AG09309 (cell line): ENCODE results near the gene ADGRL1.
"Not testable (repeated sequence)": the region's sequence is repeated elsewhere in the genome, so short reads cannot be mapped to it uniquely, and the experiment has no call there.

Source experiments
- DNase-seq: peaks from one replicate; pipeline ENCODE4 v3.0.0-alpha.2; 2010; ENCODE audit warnings: low read depth
- H3K4me3 ChIP-seq: 2 replicates; pipeline ENCODE4 v1.5.1; 2011; ENCODE audit warnings: mild to moderate bottlenecking, low read depth, low read length, moderate library complexity; ENCODE audit not compliant: control insufficient read depth
- CTCF ChIP-seq: IDR thresholded peaks from 2 replicates; pipeline ENCODE4 v1.5.1; 2011; ENCODE audit warnings: mild to moderate bottlenecking, low read depth, low read length, inconsistent platforms; ENCODE audit not compliant: insufficient read depth, control insufficient read depth; ENCODE audit errors: missing control alignments

The ADGRL1 gene

GRCh38 chr19:14187561-14187960 is 18.4 kb downstream of the ADGRL1 start:
- no peak overlapping the region for H3K4me3 ChIP-seq

GRCh38 chr19:14186684-14187083 is 19.3 kb downstream of the ADGRL1 start:
- not testable (repeated sequence) for DNase-seq

More at GRCh38 chr19:14187561-14187960, 18.4 kb downstream of the ADGRL1 start:
- no peak for TF ChIP-seq CTCF
- no peak for DNase-seq

GRCh38 chr19:14185691-14186090 is 20.3 kb downstream of the ADGRL1 start:
- DNase-seq, H3K4me3 ChIP-seq: not testable (repeated sequence)

More at GRCh38 chr19:14186684-14187083, 19.3 kb downstream of the ADGRL1 start:
- not testable (repeated sequence) for H3K4me3 ChIP-seq

- TF ChIP-seq CTCF, result no peak
- no peak overlapping the region for H3K4me3 ChIP-seq
- DNase-seq, result no peak
Measured at GRCh38 chr19:14185158-14185557, 20.8 kb downstream of the ADGRL1 start.

- no peak overlapping the region for H3K4me3 ChIP-seq
- no peak for TF ChIP-seq CTCF
- DNase-seq, result no peak
Measured at GRCh38 chr19:14183741-14184350, 22.1 kb downstream of the ADGRL1 start.

GRCh38 chr19:14182476-14182875 is 23.5 kb downstream of the ADGRL1 start:
- TF ChIP-seq CTCF, result no peak
- no peak overlapping the region for H3K4me3 ChIP-seq
- DNase-seq, result no peak

GRCh38 chr19:14181906-14182305 is 24.1 kb downstream of the ADGRL1 start:
- DNase-seq, result no peak
- no peak overlapping the region for H3K4me3 ChIP-seq
- TF ChIP-seq CTCF, result no peak

GRCh38 chr19:14181199-14181598 is 24.8 kb downstream of the ADGRL1 start:
- not testable (repeated sequence) for DNase-seq, H3K4me3 ChIP-seq
